GM12878 (cell line): Measurements from ENCODE around the gene C1S. TPM values are rescaled to one million over a fixed set of nuclear protein-coding genes. Genes with fewer than 3 reads are reported as not detected.

ENCODE experiments used
- ATAC-seq: fragments of 200-7000 bp; cut with Tn5 transposase; 3 replicates; pipeline ENCODE4 v1.9.1; 2020; ENCODE audit warnings: mild to moderate bottlenecking, moderate library complexity
- BruUV-seq: library from RNA; stranded (reverse); fragments of 400-500 nt; replicated peaks from 2 replicates; lab custom pipeline; 2021; lab: Mats Ljungman, UMichigan
- CTCF ChIA-PET: fragments of 300-600 bp; sonication (Branson Sonifier 250); formaldehyde crosslinking; extraction: SDS; loops from one replicate; lab custom pipeline; 2021; ENCODE audit warnings: inconsistent platforms; lab: Yijun Ruan, JAX
- POLR2A ChIA-PET: fragments of 350-600 bp; formaldehyde crosslinking; extraction: SDS; loops from one replicate; lab custom pipeline; 2021; ENCODE audit warnings: inconsistent platforms; lab: Charles Lee
- RAD21 ChIA-PET: fragments of 300-600 bp; sonication (Branson Sonifier 250); formaldehyde crosslinking; loops from one replicate; lab custom pipeline; 2023; ENCODE audit warnings: antibody characterized with exemption; ENCODE audit not compliant: unreplicated experiment; lab: Charles Lee
- SMC1A ChIA-PET: fragments of 300-600 bp; sonication (Branson Sonifier 250); formaldehyde crosslinking; loops from one replicate; lab custom pipeline; 2023; ENCODE audit not compliant: unreplicated experiment, uncharacterized antibody; lab: Charles Lee
- DNase-seq: peaks from one replicate; pipeline ENCODE4 v3.0.0-alpha.2; 2011; ENCODE audit warnings: low read depth, low spot score
- FAIRE-seq: peaks from 3 replicates; lab custom pipeline; 2011; peaks lifted over from hg19 to GRCh38; lab: Jason Lieb, UNC
- H2AFZ ChIP-seq: 2 replicates; pipeline ENCODE4 v1.6.0; 2011; ENCODE audit warnings: low read depth, low read length, control low read depth; ENCODE audit not compliant: control insufficient read depth
- H3K27ac ChIP-seq: 2 replicates; pipeline ENCODE4 v1.5.1; 2011; ENCODE audit warnings: control low read depth; ENCODE audit not compliant: control insufficient read depth, insufficient read depth
- H3K27me3 ChIP-seq, 2 experiments: replicated peaks in 1 of 2; 2 replicates each; pipeline versions ENCODE4 v1.6.0 to v1.6.1; 2011; ENCODE audit warnings: low read length in 1 of 2; ENCODE audit not compliant: control insufficient read depth in 2 of 2, insufficient read depth in 2 of 2
- H3K36me3 ChIP-seq, 2 experiments: 2 replicates each; pipeline ENCODE4 v1.5.1; 2011; ENCODE audit warnings: low read length in 1 of 2; ENCODE audit not compliant: control insufficient read depth in 2 of 2, insufficient read depth in 2 of 2
- H3K4me1 ChIP-seq: 2 replicates; pipeline ENCODE4 v1.6.1; 2011; ENCODE audit warnings: mild to moderate bottlenecking, low read length, moderate library complexity, mixed read lengths; ENCODE audit not compliant: control insufficient read depth, insufficient read depth
- H3K4me2 ChIP-seq: 2 replicates; pipeline ENCODE4 v1.6.0; 2011; ENCODE audit warnings: control low read depth; ENCODE audit not compliant: control insufficient read depth, insufficient read depth
- H3K4me3 ChIP-seq: fragments of 200-600 bp; sonication (generic); 2 replicates; pipeline ENCODE4 v1.5.1; 2016
- H3K79me2 ChIP-seq: 2 replicates; pipeline ENCODE4 v1.6.0; 2011; ENCODE audit warnings: low read length; ENCODE audit not compliant: control insufficient read depth, insufficient read depth
- H3K9ac ChIP-seq: 2 replicates; pipeline ENCODE4 v1.8.0; 2011; ENCODE audit warnings: low read length, control low read depth, mixed read lengths; ENCODE audit not compliant: control insufficient read depth, insufficient read depth
- H3K9me3 ChIP-seq: replicated peaks from 3 replicates; pipeline ENCODE4 v1.5.1; 2011; ENCODE audit warnings: mild to moderate bottlenecking, low read length; ENCODE audit not compliant: control insufficient read depth, insufficient read depth
- H4K20me1 ChIP-seq: 2 replicates; pipeline ENCODE4 v1.6.0; 2011; ENCODE audit not compliant: control insufficient read depth, insufficient read depth
- ATF7 ChIP-seq: fragments of 450-650 bp; IDR thresholded peaks from 2 replicates; pipeline ENCODE4 v1.6.1; 2016; ENCODE audit warnings: low read depth, mild to moderate bottlenecking
- FOXK2 ChIP-seq: fragments of 450-650 bp; IDR thresholded peaks from 2 replicates; pipeline ENCODE4 v1.6.1; 2017; ENCODE audit warnings: mild to moderate bottlenecking, moderate library complexity
- FOXM1 ChIP-seq: IDR thresholded peaks from 2 replicates; pipeline ENCODE4 v1.6.1; 2012; ENCODE audit warnings: low read depth, mild to moderate bottlenecking, inconsistent platforms, low read length, moderate library complexity
- IRF3 ChIP-seq: fragments of 450-650 bp; IDR thresholded peaks from 2 replicates; pipeline ENCODE4 v1.6.1; 2014; ENCODE audit warnings: mild to moderate bottlenecking
- KAT2A ChIP-seq: conservative IDR thresholded peaks from 2 replicates; pipeline ENCODE4 v1.6.1; 2011; ENCODE audit warnings: low read depth, low read length; ENCODE audit not compliant: control insufficient read depth
- KLF5 ChIP-seq: fragments of 450-650 bp; IDR thresholded peaks from 2 replicates; pipeline ENCODE4 v1.6.1; 2014; ENCODE audit warnings: mild to moderate bottlenecking; ENCODE audit not compliant: partially characterized antibody
- MTA2 ChIP-seq: fragments of 450-650 bp; IDR thresholded peaks from 2 replicates; pipeline ENCODE4 v1.6.1; 2016; ENCODE audit warnings: low read depth, mild to moderate bottlenecking, moderate library complexity
- SREBF1 ChIP-seq: IDR thresholded peaks from 2 replicates; pipeline ENCODE4 v1.6.1; 2012; ENCODE audit warnings: mild to moderate bottlenecking, low read length
- SUZ12 ChIP-seq: fragments of 200-600 bp; sonication (generic); IDR thresholded peaks from one replicate; pipeline ENCODE4 v1.6.1; 2018; ENCODE audit warnings: antibody characterized with exemption, mild to moderate bottlenecking; ENCODE audit not compliant: unreplicated experiment
- ZBTB40 ChIP-seq: fragments of 450-650 bp; IDR thresholded peaks from 2 replicates; pipeline ENCODE4 v1.6.1; 2016; ENCODE audit warnings: mild to moderate bottlenecking, moderate library complexity, borderline replicate concordance
- WGBS: methylation state at CpG from one replicate; pipeline ENCODE4 v1.1.6; 2016; ENCODE audit warnings: low lambda C conversion rate; ENCODE audit not compliant: insufficient replicate concordance, insufficient coverage; ENCODE audit errors: missing lambda C conversion rate; 5-methylcytosine and 5-hydroxymethylcytosine counted together
- in situ Hi-C: fragments of 300-500 bp; cut with MboI; formaldehyde crosslinking; loops from 9 replicates; pipeline ENCODE4 v1.14.3; 2018; ENCODE audit warnings: mixed read lengths
- intact Hi-C: fragments of 100-400 bp; cut with micrococcal nuclease; formaldehyde crosslinking; loops from one replicate; pipeline ENCODE4 v1.14.2; 2022; ENCODE audit not compliant: unreplicated experiment
- polyA plus RNA-seq, 11 experiments: library from polyadenylated mRNA; depleted of rRNA in 4 of 11; unstranded in 6 of 11; stranded (reverse) in 5 of 11; fragments of >200 nt; fragmentation: Nextera tagmentation in 4 of 11; fragmentation: Illumina TruSeq in 1 of 11; extraction: Ambion mirVana in 4 of 11; extraction: Trizol in 1 of 11; gene quantifications; 1 replicate in 1 of 11; 2 replicates in 10 of 11; pipeline versions ENCODE4 v1.2.1 to v1.2.3, GENCODE V29; 2011 to 2016; ENCODE audit warnings: inconsistent platforms in 2 of 11, missing spikeins in 2 of 11, low read depth in 1 of 11
- total RNA-seq, 4 experiments: library from RNA; depleted of rRNA in 3 of 4; stranded (reverse); fragments of >200 nt in 3 of 4; fragmentation: Illumina TruSeq in 1 of 4; extraction: Trizol in 1 of 4; gene quantifications; 2 replicates each; pipeline versions ENCODE4 v1.2.1 to v1.2.3, GENCODE V29; 2013 to 2021
- TF ChIP-seq, protein P1 (sequence below), 3 experiments: IDR thresholded peaks in 2 of 3; conservative IDR thresholded peaks in 1 of 3; 2 replicates each; pipeline ENCODE4 v1.5.1; 2011; ENCODE audit warnings: low read depth in 3 of 3, low read length in 3 of 3, mild to moderate bottlenecking in 3 of 3, control low read depth in 2 of 3, moderate library complexity in 2 of 3, inconsistent platforms in 1 of 3, mixed read lengths in 1 of 3; ENCODE audit not compliant: control insufficient read depth in 2 of 3, insufficient read depth in 1 of 3; ENCODE audit errors: extremely low read depth in 1 of 3

The C1S gene
- total and polyA plus RNA-seq, 10 of the 15 experiments (the other 5 are each of a cell fraction or from before 2014, with no cell fraction given): 0.10 to 1.4 (median 0.42) TPM

- Histone ChIP-seq H3K27ac (no peak overlapping the region), H3K4me3 (no peak overlapping the region), H2AFZ (no peak overlapping the region), H4K20me1 (no peaks in the 10 kb centered on the region; the same call in 1 of the 2 replicates), H3K4me2 (no peak overlapping the region), H3K36me3 (no peaks in the 10 kb centered on the region), H3K27me3 (peaks cover 0 to 3% of the 10 kb centered on the region in 2 experiments; a peak in 2 of 4 replicates), H3K9me3 (no peaks in the 10 kb centered on the region), H3K79me2 (no peaks in the 10 kb centered on the region), H3K9ac (no peak overlapping the region), H3K4me1 (no peaks in the 10 kb centered on the region)
- in situ Hi-C loops (no loop called here), intact Hi-C loops (no loop called here)
- FAIRE-seq (no peak), ATAC-seq (no peak), DNase-seq (no peak)
- ChIA-PET SMC1A (no interaction called here), CTCF (no interaction called here), RAD21 (no interaction called here), POLR2A (no interaction called here)
- TF ChIP-seq MTA2 (no peak), KAT2A (no peak), FOXK2 (no peak)
- BruUV-seq: no TSS peak
- 59% methylated on average over 6 of the region's 6 CpGs for WGBS
Measured at GRCh38 chr12:7072035-7072434, 11.5 kb downstream of the C1S start.

GRCh38 chr12:7072554-7072953 is 12.0 kb downstream of the C1S start:
- ChIA-PET SMC1A (no interaction called here), POLR2A (no interaction called here), RAD21 (no interaction called here), CTCF (interaction anchor here (0.6 kb wide), 1 partner anchor 147 kb away, joined by 3 read pairs; no protein-coding TSS in a partner anchor)
- H3K4me2 ChIP-seq: no peak overlapping the region
- H3K4me3 ChIP-seq: no peak overlapping the region
- no peaks in the 10 kb centered on the region for H3K4me1 ChIP-seq
- WGBS: 39% methylated on average over 6 of the region's 6 CpGs
- no peaks in the 10 kb centered on the region; the same call in 1 of the 2 replicates for H4K20me1 ChIP-seq
- no peaks in the 10 kb centered on the region for H3K79me2 ChIP-seq
- ATAC-seq: no peak
- peaks cover 0 to 3% of the 10 kb centered on the region in 2 experiments; a peak in 2 of 4 replicates for H3K27me3 ChIP-seq
- H3K27ac ChIP-seq: no peak overlapping the region
- in situ Hi-C loops: no loop called here
- no peak for DNase-seq
- no peak overlapping the region for H3K9ac ChIP-seq
- intact Hi-C loops: no loop called here
- FAIRE-seq: no peak
- no peaks in the 10 kb centered on the region for H3K36me3 ChIP-seq
- H2AFZ ChIP-seq: no peak overlapping the region
- no peaks in the 10 kb centered on the region for H3K9me3 ChIP-seq
- BruUV-seq: no TSS peak
- no peak for TF ChIP-seq ZBTB40
- no peak for TF ChIP-seq FOXM1
- no peak for TF ChIP-seq IRF3
- TF ChIP-seq, protein P1, sequence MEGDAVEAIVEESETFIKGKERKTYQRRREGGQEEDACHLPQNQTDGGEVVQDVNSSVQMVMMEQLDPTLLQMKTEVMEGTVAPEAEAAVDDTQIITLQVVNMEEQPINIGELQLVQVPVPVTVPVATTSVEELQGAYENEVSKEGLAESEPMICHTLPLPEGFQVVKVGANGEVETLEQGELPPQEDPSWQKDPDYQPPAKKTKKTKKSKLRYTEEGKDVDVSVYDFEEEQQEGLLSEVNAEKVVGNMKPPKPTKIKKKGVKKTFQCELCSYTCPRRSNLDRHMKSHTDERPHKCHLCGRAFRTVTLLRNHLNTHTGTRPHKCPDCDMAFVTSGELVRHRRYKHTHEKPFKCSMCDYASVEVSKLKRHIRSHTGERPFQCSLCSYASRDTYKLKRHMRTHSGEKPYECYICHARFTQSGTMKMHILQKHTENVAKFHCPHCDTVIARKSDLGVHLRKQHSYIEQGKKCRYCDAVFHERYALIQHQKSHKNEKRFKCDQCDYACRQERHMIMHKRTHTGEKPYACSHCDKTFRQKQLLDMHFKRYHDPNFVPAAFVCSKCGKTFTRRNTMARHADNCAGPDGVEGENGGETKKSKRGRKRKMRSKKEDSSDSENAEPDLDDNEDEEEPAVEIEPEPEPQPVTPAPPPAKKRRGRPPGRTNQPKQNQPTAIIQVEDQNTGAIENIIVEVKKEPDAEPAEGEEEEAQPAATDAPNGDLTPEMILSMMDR (IDR thresholded peaks at IDR 0.05 in 2 of 3, conservative IDR thresholded peaks at IDR 0.05 in 1 of 3; ENCODE audit: control insufficient read depth in 2 of 3, extremely low read depth in 1 of 3, insufficient read depth in 1 of 3, low read depth in 3 of 3, low read length in 3 of 3): no peak
- no peak for TF ChIP-seq SUZ12
- TF ChIP-seq KLF5: no peak
- no peak for TF ChIP-seq ATF7
- no peak for TF ChIP-seq SREBF1
